H1 (cell line): ENCODE data around the gene TAF12. TPM values are rescaled to one million over a fixed set of nuclear protein-coding genes. Genes with fewer than 3 reads are reported as not detected.

ENCODE experiments used
- CTCF ChIA-PET: fragments of 300-600 bp; sonication (Branson Sonifier 250); formaldehyde crosslinking; loops from one replicate; lab custom pipeline; 2021; ENCODE audit not compliant: partially characterized antibody; lab: Charles Lee
- POLR2A ChIA-PET: fragments of 300-600 bp; sonication (Branson Sonifier 250); formaldehyde crosslinking; loops from one replicate; lab custom pipeline; 2021; ENCODE audit warnings: inconsistent platforms; ENCODE audit not compliant: partially characterized antibody; lab: Charles Lee
- DNase-seq, 2 experiments: peaks; one replicate each; pipeline versions ENCODE4 v3.0.0 to v3.0.0-alpha.2; 2010 to 2022; ENCODE audit warnings: low spot score in 2 of 2, low read depth in 1 of 2, mixed read lengths in 1 of 2
- FAIRE-seq: peaks from 2 replicates; lab custom pipeline; 2011; peaks lifted over from hg19 to GRCh38; lab: Jason Lieb, UNC
- H2AFZ ChIP-seq: 2 replicates; pipeline ENCODE4 v1.8.1; 2012; ENCODE audit warnings: low read length, inconsistent platforms
- H2AK5ac ChIP-seq: 2 replicates; pipeline ENCODE4 v1.6.1; 2013; ENCODE audit warnings: low read depth, low read length
- H2BK120ac ChIP-seq: replicated peaks from 2 replicates; pipeline ENCODE3; 2013; ENCODE audit warnings: low read depth, low read length, inconsistent platforms
- H2BK12ac ChIP-seq: 2 replicates; pipeline ENCODE4 v1.6.1; 2013; ENCODE audit warnings: low read depth, low read length
- H2BK15ac ChIP-seq: 2 replicates; pipeline ENCODE4 v1.6.1; 2013; ENCODE audit warnings: low read length
- H2BK20ac ChIP-seq: 2 replicates; pipeline ENCODE4 v1.6.1; 2013; ENCODE audit warnings: low read length
- H2BK5ac ChIP-seq: 2 replicates; pipeline ENCODE4 v1.6.1; 2013; ENCODE audit warnings: low read depth, low read length
- H3K14ac ChIP-seq: 2 replicates; pipeline ENCODE4 v1.6.1; 2013; ENCODE audit warnings: inconsistent platforms; ENCODE audit not compliant: insufficient read length
- H3K18ac ChIP-seq: 2 replicates; pipeline ENCODE4 v1.6.1; 2013; ENCODE audit warnings: low read length; ENCODE audit errors: extremely low read depth
- H3K23ac ChIP-seq: 2 replicates; pipeline ENCODE4 v1.6.1; 2013; ENCODE audit warnings: inconsistent platforms; ENCODE audit not compliant: insufficient read length
- H3K23me2 ChIP-seq: 2 replicates; pipeline ENCODE4 v1.6.1; 2013; ENCODE audit warnings: low read depth, low read length
- H3K27ac ChIP-seq: 2 replicates; pipeline ENCODE4 v1.6.1; 2011; ENCODE audit warnings: low read depth, low read length, inconsistent platforms
- H3K27me3 ChIP-seq, 4 experiments: replicated peaks in 1 of 4; 1 replicate in 1 of 4; 2 replicates in 3 of 4; pipeline versions ENCODE4 v1.6.1 to v1.8.1; 2011 to 2013; ENCODE audit warnings: low read length in 3 of 4, mild to moderate bottlenecking in 3 of 4, inconsistent platforms in 2 of 4, mixed read lengths in 2 of 4, moderate library complexity in 1 of 4; ENCODE audit not compliant: control insufficient read depth in 3 of 4, insufficient read depth in 3 of 4; ENCODE audit errors: extremely low read depth in 1 of 4
- H3K36me3 ChIP-seq, 4 experiments: 2 replicates each; pipeline versions ENCODE4 v1.6.1 to v1.8.1; 2011 to 2013; ENCODE audit warnings: mild to moderate bottlenecking in 4 of 4, low read length in 3 of 4, moderate library complexity in 2 of 4, control low read depth in 1 of 4, inconsistent platforms in 1 of 4; ENCODE audit not compliant: insufficient read depth in 4 of 4, control insufficient read depth in 2 of 4
- H3K4ac ChIP-seq: replicated peaks from 2 replicates; pipeline ENCODE3; 2013; ENCODE audit warnings: low read length, low read depth, mixed read lengths, inconsistent platforms; ENCODE audit not compliant: insufficient read length
- H3K4me1 ChIP-seq, 4 experiments: replicated peaks in 1 of 4; 1 replicate in 1 of 4; 2 replicates in 3 of 4; pipeline versions ENCODE4 v1.6.1 to v1.8.1; 2011 to 2013; ENCODE audit warnings: low read length in 3 of 4, inconsistent platforms in 2 of 4, mixed read lengths in 1 of 4; ENCODE audit not compliant: insufficient read depth in 4 of 4, control insufficient read depth in 3 of 4
- H3K4me2 ChIP-seq, 2 experiments: 2 replicates each; pipeline versions ENCODE4 v1.6.1 to v1.8.1; 2011 to 2013; ENCODE audit warnings: low read depth in 2 of 2, low read length in 2 of 2, control low read depth in 1 of 2, inconsistent platforms in 1 of 2, mild to moderate bottlenecking in 1 of 2; ENCODE audit not compliant: insufficient read depth in 1 of 2
- H3K4me3 ChIP-seq, 4 experiments: fragments of 200-600, 300-600 bp in 1 of 4; sonication (generic), shearing (Covaris generic), sonication (Bioruptor Twin) in 1 of 4; 2 replicates each; pipeline versions ENCODE4 v1.5.1 to v1.8.1; 2011 to 2016; ENCODE audit warnings: low read length in 4 of 4, low read depth in 3 of 4, control low read depth in 2 of 4, inconsistent platforms in 2 of 4, mild to moderate bottlenecking in 2 of 4, mixed read lengths in 1 of 4, moderate library complexity in 1 of 4; ENCODE audit not compliant: insufficient read depth in 2 of 4; ENCODE audit errors: extremely low read depth in 1 of 4
- H3K56ac ChIP-seq: replicated peaks from 2 replicates; pipeline ENCODE3; 2013; ENCODE audit warnings: low read depth, mild to moderate bottlenecking, mixed read lengths, low read length, inconsistent platforms; ENCODE audit not compliant: insufficient read length
- H3K79me1 ChIP-seq: 2 replicates; pipeline ENCODE4 v1.6.1; 2013; ENCODE audit warnings: low read depth, low read length, control low read depth
- H3K79me2 ChIP-seq, 2 experiments: 2 replicates each; pipeline versions ENCODE4 v1.6.1 to v1.8.1; 2012 to 2013; ENCODE audit warnings: low read length in 2 of 2, mild to moderate bottlenecking in 2 of 2, inconsistent platforms in 1 of 2; ENCODE audit not compliant: insufficient read depth in 2 of 2, control insufficient read depth in 1 of 2
- H3K9ac ChIP-seq, 4 experiments: replicated peaks in 1 of 4; 1 replicate in 1 of 4; 2 replicates in 3 of 4; pipeline versions ENCODE4 v1.6.1 to v1.8.1; 2011 to 2013; ENCODE audit warnings: low read depth in 3 of 4, low read length in 3 of 4, control low read depth in 2 of 4, mild to moderate bottlenecking in 2 of 4, moderate library complexity in 2 of 4, inconsistent platforms in 1 of 4; ENCODE audit errors: extremely low read depth in 1 of 4
- H3K9me3 ChIP-seq, 2 experiments: 2 replicates each; pipeline versions ENCODE4 v1.6.1 to v1.8.1; 2012 to 2013; ENCODE audit warnings: mild to moderate bottlenecking in 2 of 2, moderate library complexity in 2 of 2, control low read depth in 1 of 2, inconsistent platforms in 1 of 2, low read depth in 1 of 2, low read length in 1 of 2, mixed read lengths in 1 of 2; ENCODE audit not compliant: insufficient read depth in 2 of 2
- H4K20me1 ChIP-seq, 2 experiments: replicated peaks in 1 of 2; 2 replicates each; pipeline versions ENCODE3 to v1.8.1; 2011 to 2013; ENCODE audit warnings: inconsistent platforms in 2 of 2, low read length in 2 of 2, mild to moderate bottlenecking in 1 of 2; ENCODE audit not compliant: insufficient read depth in 2 of 2, control insufficient read depth in 1 of 2
- H4K5ac ChIP-seq: 2 replicates; pipeline ENCODE4 v1.6.1; 2013; ENCODE audit warnings: low read length, low read depth, mixed read lengths, inconsistent platforms; ENCODE audit not compliant: insufficient read length
- H4K8ac ChIP-seq: 2 replicates; pipeline ENCODE4 v1.8.0; 2013; ENCODE audit warnings: mild to moderate bottlenecking, moderate library complexity, low read length, inconsistent platforms; ENCODE audit not compliant: insufficient read depth; ENCODE audit errors: extremely low read depth
- H4K91ac ChIP-seq: replicated peaks from 2 replicates; pipeline ENCODE3; 2013; ENCODE audit warnings: low read length, mixed read lengths, inconsistent platforms; ENCODE audit not compliant: insufficient read length
- SAP30 ChIP-seq: fragments of 300-600 bp; sonication (generic); IDR thresholded peaks from 2 replicates; pipeline ENCODE4 v1.7.1; 2012; ENCODE audit warnings: low read length, moderate library complexity, mild to moderate bottlenecking, inconsistent platforms; ENCODE audit not compliant: insufficient read depth, insufficient replicate concordance
- SP2 ChIP-seq: IDR thresholded peaks from 2 replicates; pipeline ENCODE4 v1.6.1; 2012; ENCODE audit warnings: mild to moderate bottlenecking, low read length, inconsistent platforms
- YY1 ChIP-seq: IDR thresholded peaks from 2 replicates; pipeline ENCODE4 v1.6.1; 2011; ENCODE audit warnings: low read depth, mild to moderate bottlenecking, low read length
- WGBS, 2 experiments: shearing (Covaris generic) in 1 of 2; methylation state at CpG; one replicate each; pipeline versions ENCODE4 v1.1.6 to v1.1.7; 2013 to 2015; ENCODE audit warnings: low lambda C conversion rate in 2 of 2, mixed read lengths in 2 of 2, inconsistent platforms in 1 of 2, low coverage in 1 of 2, missing lambda C conversion rate in 1 of 2; ENCODE audit not compliant: insufficient replicate concordance in 2 of 2, insufficient coverage in 1 of 2, insufficient read length in 1 of 2; ENCODE audit errors: extremely low coverage in 1 of 2, missing lambda C conversion rate in 1 of 2; 5-methylcytosine and 5-hydroxymethylcytosine counted together
- polyA plus RNA-seq, 7 experiments: library from polyadenylated mRNA; depleted of rRNA in 3 of 7; stranded (reverse) in 5 of 7; unstranded in 2 of 7; fragments of >200 nt in 5 of 7; fragments of 200-250 nt in 2 of 7; gene quantifications; 1 replicate in 5 of 7; 2 replicates in 1 of 7; 4 replicates in 1 of 7; pipeline versions ENCODE4 v1.2.1 to v1.2.3, GENCODE V29; 2011 to 2013; ENCODE audit warnings: missing spikeins in 2 of 7, mixed read lengths in 2 of 7
- total RNA-seq: library from RNA; stranded (reverse); fragmentation: NEBNext Ultra II Directional; extraction: Animal tissue kit (Norgen Biotek cat#: 25700); gene quantifications from 2 replicates; pipeline ENCODE4 v1.2.1, GENCODE V29; 2021

The TAF12 gene
- total and polyA plus RNA-seq, 2 of the 8 experiments (the other 6 are each of a cell fraction or from before 2014, with no cell fraction given) = 25.1 to 27.2 TPM

DNA sequence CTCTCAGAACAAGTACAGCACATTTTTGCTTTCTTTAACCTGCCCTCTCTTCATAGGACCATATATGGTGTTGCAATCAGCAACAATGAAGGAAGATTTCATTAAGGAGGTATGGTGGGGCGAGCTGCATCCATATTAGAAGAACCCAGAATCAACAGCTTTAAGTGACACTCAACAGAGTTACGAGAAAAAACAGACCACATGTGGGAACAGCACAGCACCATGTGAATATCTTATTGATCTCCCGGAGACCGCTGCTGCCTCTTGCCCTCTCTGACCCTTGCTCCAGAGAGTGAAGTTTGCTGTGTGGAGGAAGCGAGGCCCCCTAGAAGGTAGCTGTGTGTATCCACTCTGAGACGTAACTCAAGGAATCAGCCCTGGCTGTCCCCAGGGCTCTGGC is 37.9 kb downstream of the TAF12 start:
- DNase-seq (no peak), FAIRE-seq (no peak)
- Histone ChIP-seq H3K23me2 (no peaks in the 10 kb centered on the region), H3K9me3 (no peaks in the 10 kb centered on the region), H3K4me1 (0 out of 7 replicates have a peak, but pooled peaks cover 0 to 2% (median 0%) of the 10 kb centered on the region in 4 experiments), H2AK5ac (no peak overlapping the region), H2BK20ac (no peak overlapping the region), H4K91ac (no peak overlapping the region), H3K18ac (no peak overlapping the region), H2BK5ac (0 out of 2 replicates have a peak overlapping the region, but pooled peaks have one; percentile 1), H3K14ac (no peak overlapping the region), H3K4me2 (no peak overlapping the region), H4K5ac (no peak overlapping the region), H3K9ac (no peak overlapping the region), H3K4ac (no peak overlapping the region), H4K20me1 (no peaks in the 10 kb centered on the region)
- CTCF ChIA-PET = interaction anchor here (0.6 to 6.9 kb wide), 18 partner anchors 9 to 272 kb away, joined by 3 to 73 read pairs (median 4); partner anchors contain the start of gene TRNAU1AP
- TF ChIP-seq YY1 = no peak
- no peak for TF ChIP-seq SAP30
- no peak for TF ChIP-seq SP2
- TF ChIP-seq, all 59 proteins: peak for 0
- no peak overlapping the region for H3K27ac ChIP-seq
- H3K79me1 ChIP-seq = no peaks in the 10 kb centered on the region
- H4K8ac ChIP-seq = no peak overlapping the region; the same call in 1 of the 2 replicates
- no peak overlapping the region for H3K56ac ChIP-seq
- no peak overlapping the region for H2BK120ac ChIP-seq
- H3K36me3 ChIP-seq = peaks cover 0 to 18% (median 5%) of the 10 kb centered on the region in 4 experiments; a peak in 5 of 8 replicates
- H3K79me2 ChIP-seq = no peaks in the 10 kb centered on the region
- no peak overlapping the region for H3K23ac ChIP-seq
- WGBS, 2 experiments = 89% methylated on average over 6 of the region's 6 CpGs; no CpG with 5 or more reads in 1 of the 2 experiments
- H2BK15ac ChIP-seq = no peak overlapping the region
- no peak overlapping the region for H2BK12ac ChIP-seq
- H3K27me3 ChIP-seq = no peaks in the 10 kb centered on the region
- no peak overlapping the region for H2AFZ ChIP-seq
- no peak overlapping the region for H3K4me3 ChIP-seq
- POLR2A ChIA-PET = interaction anchor here (0.9 to 21.8 kb wide), 11 partner anchors 11 to 185 kb away, joined by 3 to 473 read pairs (median 3); partner anchors contain the start of gene RCC1
